HG03520 (cell line): Measurements from ENCODE around the gene PLEKHA8.
"Not testable (repeated sequence)": the region's sequence is repeated elsewhere in the genome, so short reads cannot be mapped to it uniquely, and the experiment has no call there.

Experiments
- ATAC-seq: cut with Tn5 transposase; IDR thresholded peaks from one replicate; pipeline ENCODE4 v1.9.1; 2021; ENCODE audit warnings: mild to moderate bottlenecking, moderate library complexity; ENCODE audit not compliant: unreplicated experiment

The PLEKHA8 gene

GRCh38 chr7:30061786-30062185 lies 33.6 kb downstream of the PLEKHA8 start:
- ATAC-seq = not testable (repeated sequence)

DNA sequence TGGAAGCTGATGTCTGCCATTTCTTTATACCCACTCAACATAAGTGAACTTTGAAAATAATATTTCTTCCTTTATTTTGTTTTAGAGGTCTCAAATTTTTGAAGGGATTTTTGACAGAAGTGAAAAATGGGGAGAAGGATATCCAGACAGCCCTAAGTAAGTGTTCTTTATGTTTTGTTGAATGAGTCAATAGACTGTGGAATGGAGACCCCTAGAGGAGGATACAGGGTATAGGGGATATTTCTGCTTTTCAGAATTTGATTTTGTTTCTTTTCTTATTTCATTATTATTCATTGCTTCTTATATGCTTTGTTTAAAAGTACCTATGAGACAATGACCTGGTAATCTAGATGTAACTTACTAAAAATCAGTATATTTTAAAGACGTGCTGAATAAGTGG lies 34.4 kb downstream of the PLEKHA8 start:
- ATAC-seq = no peak

DNA sequence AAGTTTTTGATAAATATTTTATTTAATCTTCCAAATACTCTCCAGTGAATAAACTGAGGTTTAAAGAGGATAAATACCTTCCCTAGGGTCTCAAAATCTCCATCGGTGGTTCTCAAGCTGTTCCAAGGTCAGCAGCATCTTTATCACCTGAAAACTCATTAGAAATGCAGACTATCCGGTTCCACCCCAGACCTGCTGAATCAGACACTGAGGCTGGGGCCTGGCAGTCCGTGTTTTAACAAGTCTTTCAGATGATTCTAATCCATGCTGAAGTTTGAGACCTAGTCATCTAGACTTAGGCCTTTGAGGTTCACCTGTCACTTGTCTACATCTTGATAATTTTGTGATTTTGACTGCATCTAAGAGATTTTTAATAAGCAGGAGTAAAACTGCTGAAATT lies 37.5 kb downstream of the PLEKHA8 start:
- ATAC-seq = no peak

GRCh38 chr7:30066687-30067086 lies 38.5 kb downstream of the PLEKHA8 start:
- no peak for ATAC-seq

DNA sequence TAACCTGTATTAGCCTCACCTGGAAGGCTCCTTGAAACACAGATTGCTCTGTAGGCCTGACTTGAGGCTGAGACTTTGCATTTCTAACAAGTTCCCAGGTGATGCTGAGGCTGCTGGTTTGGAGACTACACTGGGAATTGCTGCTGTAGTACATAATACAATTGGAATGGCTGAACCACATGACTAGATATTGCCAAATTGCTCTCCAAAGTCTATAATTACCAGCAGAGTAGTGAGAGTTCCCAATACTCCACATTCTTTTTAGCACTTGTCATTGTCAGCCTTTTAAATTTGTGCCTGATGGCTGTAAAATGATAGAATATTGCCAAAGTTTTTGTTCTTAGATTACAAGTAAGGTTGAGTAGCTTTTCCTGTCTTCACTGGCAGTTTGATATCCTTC lies 39.9 kb downstream of the PLEKHA8 start:
- ATAC-seq = no peak

GRCh38 chr7:30069096-30069867 lies 41.1 kb downstream of the PLEKHA8 start:
- no peak for ATAC-seq

DNA sequence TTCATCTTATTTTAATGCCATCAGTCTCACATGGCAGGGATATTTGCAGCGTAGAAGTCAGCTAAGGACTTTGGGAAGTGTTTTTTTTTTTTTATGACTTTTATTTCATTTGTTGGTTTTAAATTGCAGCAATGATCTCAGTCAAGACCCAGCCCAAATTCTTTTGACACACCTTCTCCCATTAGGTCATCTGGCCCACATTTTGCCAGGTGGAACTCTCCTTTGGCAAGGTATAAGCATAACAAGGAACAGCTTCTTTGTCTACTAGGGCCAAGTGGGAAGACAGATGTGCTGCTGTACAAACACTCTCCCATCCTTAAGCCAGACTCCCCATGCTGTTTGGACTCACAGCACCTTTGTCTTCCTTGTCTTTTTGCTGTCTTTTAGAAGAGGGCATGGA lies 41.8 kb downstream of the PLEKHA8 start:
- ATAC-seq = no peak

GRCh38 chr7:30072735-30073134 lies 44.5 kb downstream of the PLEKHA8 start:
- ATAC-seq = no peak

GRCh38 chr7:30074422-30075030 lies 46.3 kb downstream of the PLEKHA8 start:
- no peak for ATAC-seq

GRCh38 chr7:30076411-30076810 lies 48.2 kb downstream of the PLEKHA8 start:
- ATAC-seq = no peak

DNA sequence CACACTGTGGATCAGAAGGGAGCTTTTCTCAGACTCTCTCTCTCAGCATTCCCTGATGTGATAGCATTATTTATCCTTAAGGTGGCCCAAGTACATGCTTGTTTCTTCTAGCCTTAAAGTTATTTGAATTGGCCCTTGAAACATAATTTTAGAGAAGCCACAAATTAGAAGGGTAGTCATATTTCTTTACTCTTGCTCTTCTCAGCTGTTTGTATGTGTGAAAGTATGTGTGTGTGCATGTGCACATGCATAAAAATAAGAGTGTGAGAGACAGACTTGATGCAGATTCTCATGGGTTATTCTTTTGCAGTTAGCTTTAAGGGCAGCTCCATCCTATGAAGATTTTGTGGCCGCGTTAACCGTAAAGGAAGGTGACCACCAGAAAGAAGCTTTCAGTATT lies 50.1 kb downstream of the PLEKHA8 start:
- no peak for ATAC-seq

DNA sequence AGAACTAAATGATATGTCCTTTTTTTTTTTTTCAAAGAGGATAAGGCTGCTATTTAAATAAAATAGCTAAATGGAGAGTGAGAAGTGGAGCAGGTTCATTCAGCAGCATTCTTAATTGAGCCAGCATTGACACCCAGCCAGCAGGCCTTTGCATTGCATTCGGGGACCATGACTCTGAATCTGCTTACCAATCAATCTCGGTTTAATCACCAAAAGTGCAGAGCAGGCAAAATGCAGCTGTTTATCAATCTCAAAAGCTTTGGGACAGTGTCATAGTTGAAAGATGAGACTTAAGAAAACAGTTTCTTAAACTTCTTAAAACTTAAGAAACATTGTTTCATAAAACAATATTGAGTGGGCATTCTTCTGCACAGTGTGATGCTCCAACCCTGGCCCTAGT lies 51.7 kb downstream of the PLEKHA8 start:
- ATAC-seq = no peak

DNA sequence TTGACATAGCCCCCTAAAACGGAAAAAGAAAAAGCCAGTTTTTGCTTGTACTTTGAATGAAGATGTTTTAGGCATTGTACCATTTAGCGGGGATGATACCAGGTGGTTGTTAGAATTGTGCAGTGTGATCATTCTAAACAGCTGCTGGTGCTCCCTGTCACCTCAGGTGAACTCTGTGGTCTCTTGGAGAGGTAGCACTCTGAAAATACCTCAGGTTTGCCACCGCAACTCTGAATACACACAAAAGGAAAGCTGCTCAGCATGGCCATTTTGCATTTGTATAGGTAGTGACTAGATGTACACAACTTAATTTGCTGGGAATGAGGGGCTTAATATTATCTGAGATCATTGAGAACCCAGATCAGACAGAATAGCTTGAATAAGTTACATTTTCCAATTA lies 52.6 kb downstream of the PLEKHA8 start:
- ATAC-seq = no peak

- no peak for ATAC-seq
These were observed 54.5 kb downstream of the PLEKHA8 start for GRCh38 chr7:30082686-30083085.

DNA sequence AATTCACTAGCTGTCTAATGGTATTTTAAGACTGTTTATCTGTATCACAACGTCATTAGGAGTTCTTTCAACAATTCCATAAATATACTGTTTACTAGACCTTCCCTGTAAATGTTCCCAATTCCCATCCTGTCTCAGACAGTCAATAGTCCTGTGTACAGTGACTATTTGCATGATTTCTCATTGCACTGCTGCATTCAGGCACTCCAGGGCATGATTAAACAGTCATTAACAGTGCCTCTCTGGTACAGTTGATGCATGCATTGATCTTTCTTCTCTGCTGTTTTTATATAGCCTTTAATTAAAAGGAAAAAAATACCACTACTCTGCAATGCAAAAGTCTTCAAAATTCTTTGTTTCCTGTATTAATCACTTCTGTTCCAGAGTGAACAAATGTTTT lies 55.1 kb downstream of the PLEKHA8 start:
- ATAC-seq = no peak

DNA sequence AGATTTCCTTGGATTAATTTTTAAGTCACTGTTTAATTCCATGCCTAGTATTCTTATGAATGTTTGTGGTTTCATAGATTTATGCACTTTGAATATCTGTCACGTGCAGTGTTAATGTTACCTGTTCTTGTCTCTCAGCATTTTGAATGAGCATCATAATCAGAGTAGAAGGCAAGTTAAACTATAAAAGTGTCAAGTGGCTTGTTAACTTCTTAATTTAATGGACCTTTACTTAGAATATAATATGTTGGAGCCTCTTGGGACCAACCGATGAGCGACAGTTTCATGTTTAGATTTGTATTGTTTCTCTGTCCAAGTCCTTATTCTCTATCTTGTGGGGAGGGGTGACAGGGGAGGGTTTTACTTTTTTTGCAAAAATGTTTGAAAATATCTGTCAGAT lies 56.0 kb downstream of the PLEKHA8 start:
- no peak for ATAC-seq

DNA sequence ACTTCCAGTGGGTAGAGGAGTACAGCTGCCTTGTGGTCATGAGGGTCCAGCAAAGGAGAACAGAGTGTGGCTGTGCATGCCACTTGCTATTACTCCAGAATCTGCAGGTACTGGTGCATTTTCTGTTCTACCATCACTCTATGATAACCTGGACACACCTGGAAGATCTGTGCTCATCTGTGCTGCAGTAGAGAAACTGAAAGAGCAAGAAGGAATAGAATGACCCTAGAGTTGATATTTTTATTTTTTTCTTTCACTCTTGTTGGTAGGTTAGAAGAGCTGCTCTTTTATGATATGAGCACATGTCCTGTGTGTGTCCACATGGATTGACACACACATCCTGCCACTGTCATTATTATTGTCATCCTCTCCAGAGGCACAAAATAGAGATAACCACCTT lies 58.3 kb downstream of the PLEKHA8 start:
- no peak for ATAC-seq

DNA sequence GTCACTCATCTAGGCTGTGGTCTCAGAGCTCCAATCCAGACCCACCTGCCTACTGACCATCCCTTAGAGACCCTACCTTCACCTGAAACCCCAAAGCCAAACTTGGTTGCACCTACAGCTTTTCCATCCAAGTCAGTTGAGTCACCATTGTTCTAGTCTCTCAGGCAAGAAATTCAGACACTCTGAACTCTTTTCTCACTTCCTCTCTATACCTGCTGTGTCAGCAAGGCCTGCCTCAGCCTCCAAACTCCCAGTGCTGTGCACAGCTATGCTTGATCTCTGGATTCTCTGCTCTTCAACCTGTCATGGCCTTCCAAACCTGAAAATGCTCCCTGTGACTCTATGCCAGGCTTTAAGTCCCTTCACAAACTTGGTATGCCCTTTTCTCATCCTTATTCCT lies 59.2 kb downstream of the PLEKHA8 start:
- ATAC-seq = no peak

DNA sequence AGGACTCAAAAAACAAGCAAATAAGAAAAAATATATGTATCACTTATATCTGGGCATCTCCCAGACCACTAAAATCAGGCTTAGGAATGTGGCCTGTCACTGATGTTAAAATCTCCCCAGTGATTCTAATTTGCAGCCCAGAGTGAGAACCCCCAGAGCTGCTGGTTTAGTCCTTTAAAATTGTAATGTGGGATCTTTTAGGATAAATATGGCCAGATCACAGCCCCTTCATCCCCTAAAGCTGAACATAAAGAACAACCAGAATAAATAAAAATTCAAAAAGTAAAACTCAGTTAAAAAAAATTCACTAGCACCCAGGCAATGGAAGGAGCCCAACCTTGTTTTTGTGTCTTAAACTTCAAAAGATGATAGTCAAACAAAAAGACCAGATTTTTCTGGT lies 60.1 kb downstream of the PLEKHA8 start:
- no peak for ATAC-seq

- no peak for ATAC-seq
These were observed 61.9 kb downstream of the PLEKHA8 start for GRCh38 chr7:30090111-30090510.

DNA sequence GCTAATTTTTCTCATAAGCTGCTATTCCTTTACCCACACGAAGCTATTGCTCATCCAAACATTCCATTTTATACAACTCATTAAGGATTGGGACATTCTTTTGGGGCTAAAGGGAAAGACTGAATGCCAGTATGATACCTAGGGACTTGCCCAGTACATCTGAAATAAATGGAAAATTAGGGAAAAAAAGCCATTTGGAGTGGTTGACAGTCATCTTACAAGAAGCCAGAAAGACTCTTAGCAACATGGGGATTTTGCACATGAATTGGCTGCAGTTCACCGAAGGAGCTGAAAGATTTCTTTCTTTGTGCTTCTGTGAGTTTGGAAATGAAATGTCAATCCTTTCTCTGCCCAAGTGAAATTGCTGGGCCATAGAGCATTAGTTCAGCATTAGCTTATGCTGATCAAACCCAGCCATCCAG lies 63.3 kb downstream of the PLEKHA8 start:
- ATAC-seq = no peak

- no peak for ATAC-seq
These were observed 63.8 kb downstream of the PLEKHA8 start for GRCh38 chr7:30091987-30092386.
